BE2C (cell line): Measurements from ENCODE around the gene BZW1.
"Not testable (repeated sequence)": the region's sequence is repeated elsewhere in the genome, so short reads cannot be mapped to it uniquely, and the experiment has no call there.

ENCODE experiments used
- DNase-seq: peaks from one replicate; pipeline ENCODE4 v3.0.0-alpha.2; 2020
- H3K27me3 ChIP-seq: fragments of 250-450 bp; sonication (Bioruptor Pico); 2 replicates; pipeline ENCODE4 v1.5.1; 2020; ENCODE audit warnings: mild to moderate bottlenecking
- H3K36me3 ChIP-seq: fragments of 250-450 bp; sonication (Bioruptor Pico); 2 replicates; pipeline ENCODE4 v1.5.1; 2020; ENCODE audit warnings: mild to moderate bottlenecking
- H3K4me1 ChIP-seq: fragments of 250-450 bp; sonication (Bioruptor Pico); 2 replicates; pipeline ENCODE4 v1.5.1; 2020
- H3K4me3 ChIP-seq: 2 replicates; pipeline ENCODE4 v1.5.1; 2011; ENCODE audit warnings: low read depth, low read length
- H3K9me3 ChIP-seq: fragments of 250-450 bp; sonication (Bioruptor Pico); 2 replicates; pipeline ENCODE4 v1.5.1; 2020
- CTCF ChIP-seq: IDR thresholded peaks from 2 replicates; pipeline ENCODE4 v1.5.1; 2012; ENCODE audit warnings: mild to moderate bottlenecking, low read depth, low read length

Gene BZW1

GRCh38 chr2:200794143-200794542, 17.6 kb upstream of the BZW1 start:
- no peak for DNase-seq
- Histone ChIP-seq H3K4me3 (no peak overlapping the region), H3K4me1 (no peaks in the 10 kb centered on the region), H3K27me3 (no peaks in the 10 kb centered on the region), H3K9me3 (no peaks in the 10 kb centered on the region), H3K36me3 (no peaks in the 10 kb centered on the region)
- no peak for TF ChIP-seq CTCF

GRCh38 chr2:200795028-200795440, 16.7 kb upstream of the BZW1 start:
- H3K4me1 ChIP-seq, result no peaks in the 10 kb centered on the region
- H3K9me3 ChIP-seq, result no peaks in the 10 kb centered on the region
- TF ChIP-seq CTCF, result no peak
- no peaks in the 10 kb centered on the region for H3K36me3 ChIP-seq
- DNase-seq, result no peak
- H3K4me3 ChIP-seq, result no peak overlapping the region
- no peaks in the 10 kb centered on the region for H3K27me3 ChIP-seq

GRCh38 chr2:200796561-200796960, 15.1 kb upstream of the BZW1 start:
- H3K4me3 ChIP-seq, result no peak overlapping the region
- no peak for DNase-seq
- TF ChIP-seq CTCF, result no peak
- H3K36me3 ChIP-seq, result no peaks in the 10 kb centered on the region
- no peaks in the 10 kb centered on the region for H3K27me3 ChIP-seq
- no peaks in the 10 kb centered on the region for H3K9me3 ChIP-seq
- H3K4me1 ChIP-seq, result no peaks in the 10 kb centered on the region

GRCh38 chr2:200797242-200797770, 14.4 kb upstream of the BZW1 start:
- TF ChIP-seq CTCF, result no peak
- DNase-seq, result no peak
- no peak overlapping the region for H3K4me3 ChIP-seq
- H3K27me3 ChIP-seq, result no peaks in the 10 kb centered on the region
- H3K4me1 ChIP-seq, result no peaks in the 10 kb centered on the region
- no peaks in the 10 kb centered on the region for H3K36me3 ChIP-seq
- no peaks in the 10 kb centered on the region for H3K9me3 ChIP-seq

GRCh38 chr2:200798514-200798913, 13.2 kb upstream of the BZW1 start:
- Histone ChIP-seq H3K4me1 (no peaks in the 10 kb centered on the region), H3K4me3 (no peak overlapping the region), H3K27me3 (no peaks in the 10 kb centered on the region), H3K9me3 (no peaks in the 10 kb centered on the region), H3K36me3 (no peaks in the 10 kb centered on the region)
- DNase-seq, result no peak
- no peak for TF ChIP-seq CTCF

- Histone ChIP-seq H3K27me3 (no peaks in the 10 kb centered on the region), H3K4me1 (no peaks in the 10 kb centered on the region), H3K9me3 (no peaks in the 10 kb centered on the region), H3K36me3 (no peaks in the 10 kb centered on the region), H3K4me3 (no peak overlapping the region)
- TF ChIP-seq CTCF, result no peak
- no peak for DNase-seq
Observed at GRCh38 chr2:200800458-200800857, 11.3 kb upstream of the BZW1 start.

GRCh38 chr2:200801431-200801830, 10.3 kb upstream of the BZW1 start:
- not testable (repeated sequence) for H3K4me1 ChIP-seq, H3K36me3 ChIP-seq, H3K27me3 ChIP-seq, H3K9me3 ChIP-seq, H3K4me3 ChIP-seq
- peak; percentile 38 for DNase-seq
